SH-SY5Y (cell line): Measurements from ENCODE around the gene EPS8L2.

Experiments used
- GATA2 ChIP-seq: IDR thresholded peaks from 2 replicates; pipeline ENCODE4 v1.6.1; 2011; ENCODE audit warnings: mild to moderate bottlenecking, low read depth, low read length
- GATA3 ChIP-seq: IDR thresholded peaks from 2 replicates; pipeline ENCODE4 v1.6.1; 2011; ENCODE audit warnings: low read depth, mild to moderate bottlenecking, low read length, moderate library complexity

The EPS8L2 gene

GRCh38 chr11:704781-705645, 1.0 kb upstream of the EPS8L2 start:
- TF ChIP-seq GATA3 (no peak), GATA2 (no peak)

DNA sequence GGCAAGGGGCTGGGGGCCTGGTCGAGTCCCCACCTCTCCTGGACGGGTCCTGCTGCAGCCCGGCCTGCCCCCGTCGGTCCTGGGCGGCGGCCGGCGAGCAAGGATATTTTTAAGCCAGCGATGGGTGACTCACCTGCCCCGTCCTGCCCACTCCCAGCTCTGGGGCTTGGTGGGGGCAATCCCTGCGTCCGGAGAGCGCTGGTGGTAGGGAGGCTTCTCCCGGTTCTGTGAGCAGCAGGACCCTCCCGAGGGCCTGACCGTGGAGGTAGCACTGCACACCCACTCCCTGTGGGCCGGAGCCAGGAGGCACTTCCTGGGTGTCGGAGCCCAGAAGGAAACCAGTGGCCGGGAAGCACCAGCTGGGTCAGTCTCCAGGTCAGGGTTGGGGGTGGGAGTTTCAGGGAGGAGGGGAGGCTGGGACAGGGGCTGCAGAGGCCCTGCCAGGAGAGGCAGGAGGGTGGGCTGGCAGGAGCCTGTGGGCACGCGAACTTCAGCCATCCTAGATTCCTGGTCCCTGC, 467 bp downstream of the EPS8L2 start:
- no peak for TF ChIP-seq GATA3
- no peak for TF ChIP-seq GATA2

- TF ChIP-seq GATA3 = no peak
- no peak for TF ChIP-seq GATA2
Observed at GRCh38 chr11:706957-707816, 1.2 kb downstream of the EPS8L2 start.

DNA sequence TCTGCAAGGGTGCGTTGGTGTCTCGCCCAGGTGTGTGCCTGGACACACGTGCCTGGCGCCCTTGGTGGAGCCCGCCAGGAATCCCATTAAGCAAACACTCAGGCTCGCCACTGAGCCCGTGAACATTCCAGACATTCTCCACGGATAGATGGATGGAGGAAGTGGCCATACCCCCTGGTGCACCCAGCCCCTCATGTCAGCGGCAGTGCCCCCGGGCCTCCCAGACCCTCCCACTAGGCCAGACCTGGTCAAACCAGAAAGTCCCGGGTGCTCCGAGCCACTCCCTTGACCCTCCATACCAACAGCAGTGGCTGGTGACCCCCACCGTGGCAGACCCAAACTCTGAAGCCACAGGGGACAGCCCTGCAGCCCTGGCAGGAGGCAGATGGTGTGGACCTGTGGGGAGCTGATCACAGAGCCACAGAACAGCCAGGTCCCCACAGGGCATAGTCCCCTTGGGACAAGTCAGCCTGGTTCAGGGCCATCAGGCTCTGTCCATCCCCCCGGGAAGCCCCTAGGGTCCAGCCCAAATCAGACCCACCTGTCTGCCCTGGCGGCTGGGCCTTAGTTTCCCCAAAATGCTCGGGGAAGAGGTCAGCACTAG, 1.9 kb downstream of the EPS8L2 start:
- TF ChIP-seq GATA2 (no peak), GATA3 (no peak)

DNA sequence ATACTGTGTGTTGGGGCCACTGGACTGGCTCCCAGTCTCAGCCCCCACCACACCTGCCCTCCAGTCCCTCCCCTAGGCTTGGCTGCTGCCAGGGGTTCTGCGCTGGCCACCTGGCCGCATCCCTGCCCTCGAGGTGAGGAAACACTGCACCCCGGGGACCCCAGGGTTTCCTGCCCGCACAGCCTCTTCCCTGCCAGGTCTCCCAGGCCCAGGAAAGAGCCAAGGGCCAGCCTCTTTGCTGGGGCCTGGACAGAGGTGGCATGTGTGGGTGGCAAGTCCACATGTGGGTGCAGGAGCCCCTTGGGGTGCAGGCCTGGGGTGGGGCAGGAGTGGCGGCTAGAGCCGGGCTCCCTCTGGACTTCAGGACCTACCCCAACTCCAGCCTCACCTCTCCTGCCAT, 2.5 kb downstream of the EPS8L2 start:
- TF ChIP-seq GATA2 (no peak), GATA3 (no peak)

DNA sequence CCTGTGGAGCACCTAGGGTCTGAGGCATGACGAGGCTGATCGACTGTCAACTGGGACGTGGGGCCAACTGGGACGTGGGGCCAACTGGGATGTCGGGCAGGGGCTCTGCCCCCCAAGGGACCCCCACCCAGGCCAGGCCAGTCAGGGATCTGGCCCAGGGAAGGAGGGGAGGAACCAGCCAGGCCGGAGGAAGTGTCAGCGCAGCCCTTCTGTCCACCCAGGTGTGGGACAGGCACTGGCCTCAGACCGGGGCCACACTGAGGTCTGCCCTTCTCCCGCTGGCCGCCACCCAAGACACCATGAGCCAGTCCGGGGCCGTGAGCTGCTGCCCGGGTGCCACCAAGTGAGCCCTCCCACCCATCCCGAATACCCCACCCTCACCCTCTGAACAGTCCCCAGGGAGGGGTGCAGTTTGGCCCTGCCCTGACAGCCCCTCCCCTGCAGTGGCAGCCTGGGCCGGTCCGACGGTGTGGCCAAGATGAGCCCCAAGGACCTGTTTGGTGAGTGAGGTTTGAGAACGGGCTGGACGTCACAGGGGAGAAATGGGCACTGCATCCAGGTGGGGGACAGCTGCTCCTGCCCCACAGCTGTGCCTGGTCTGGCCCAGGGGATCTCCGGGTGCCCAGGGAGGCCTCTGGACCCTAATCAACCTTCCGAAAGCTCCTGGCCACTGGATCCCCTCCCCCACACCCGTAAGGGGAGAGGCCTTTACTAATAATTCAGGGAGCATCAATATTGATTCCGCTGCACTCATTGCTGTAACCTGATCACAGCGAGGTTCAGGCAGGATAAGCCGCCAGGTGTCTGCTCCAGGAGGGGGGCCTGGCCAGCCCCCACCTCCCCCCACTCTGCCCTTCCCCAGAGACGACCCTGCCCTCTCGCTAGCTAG, 3.3 kb downstream of the EPS8L2 start:
- no peak for TF ChIP-seq GATA2
- TF ChIP-seq GATA3 = no peak

- no peak for TF ChIP-seq GATA3
Observed at GRCh38 chr11:714436-714835, 8.4 kb downstream of the EPS8L2 start.

GRCh38 chr11:719214-720016, 13.4 kb downstream of the EPS8L2 start:
- TF ChIP-seq GATA3 = no peak
- TF ChIP-seq GATA2 = no peak

DNA sequence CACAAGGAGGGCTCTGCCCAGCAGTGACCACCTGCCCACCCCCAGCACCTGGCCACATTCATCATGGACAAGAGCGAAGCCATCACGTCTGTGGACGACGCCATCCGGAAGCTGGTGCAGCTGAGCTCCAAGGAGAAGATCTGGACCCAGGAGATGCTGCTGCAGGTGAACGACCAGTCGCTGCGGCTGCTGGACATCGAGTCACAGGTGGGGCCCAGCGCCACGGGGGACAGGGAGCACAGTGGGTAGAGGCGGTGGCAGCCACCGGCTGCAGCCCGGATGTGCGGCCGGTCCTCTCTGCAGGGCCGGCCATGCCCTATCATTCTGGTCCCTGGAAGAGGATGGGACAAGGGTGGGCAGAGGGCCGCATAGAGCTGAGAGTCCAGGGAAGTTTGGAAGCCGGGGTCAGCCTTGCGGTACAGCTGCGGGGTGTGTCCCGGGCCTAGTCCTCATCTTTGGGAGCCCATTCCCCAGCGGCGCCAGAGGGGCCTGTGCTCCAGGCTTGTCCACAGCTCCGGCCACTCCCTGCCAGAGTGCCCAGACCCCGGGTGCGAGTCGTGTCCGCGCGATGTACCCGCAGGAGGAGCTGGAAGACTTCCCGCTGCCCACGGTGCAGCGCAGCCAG, 14.1 kb downstream of the EPS8L2 start:
- TF ChIP-seq GATA3 (no peak), GATA2 (no peak)

DNA sequence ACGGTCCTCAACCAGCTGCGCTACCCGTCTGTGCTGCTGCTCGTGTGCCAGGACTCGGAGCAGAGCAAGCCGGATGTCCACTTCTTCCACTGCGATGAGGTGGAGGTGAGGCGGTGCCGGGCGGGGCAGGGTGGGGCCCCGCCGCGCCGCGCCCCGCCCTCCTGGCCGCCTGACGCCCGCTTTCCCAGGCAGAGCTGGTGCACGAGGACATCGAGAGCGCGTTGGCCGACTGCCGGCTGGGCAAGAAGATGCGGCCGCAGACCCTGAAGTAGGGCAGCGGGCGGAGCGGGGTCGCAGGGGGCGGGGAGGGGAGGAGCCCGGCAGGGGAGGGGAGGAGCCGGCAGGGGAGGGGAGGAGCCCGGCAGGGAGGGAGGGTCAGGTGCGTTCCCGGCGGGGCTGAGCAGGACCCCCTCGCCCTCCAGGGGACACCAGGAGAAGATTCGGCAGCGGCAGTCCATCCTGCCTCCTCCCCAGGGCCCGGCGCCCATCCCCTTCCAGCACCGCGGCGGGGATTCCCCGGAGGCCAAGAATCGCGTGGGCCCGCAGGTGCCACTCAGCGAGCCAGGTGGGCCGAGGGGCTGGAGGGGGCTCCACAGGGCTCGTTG, 14.7 kb downstream of the EPS8L2 start:
- TF ChIP-seq GATA3 (no peak), GATA2 (no peak)

DNA sequence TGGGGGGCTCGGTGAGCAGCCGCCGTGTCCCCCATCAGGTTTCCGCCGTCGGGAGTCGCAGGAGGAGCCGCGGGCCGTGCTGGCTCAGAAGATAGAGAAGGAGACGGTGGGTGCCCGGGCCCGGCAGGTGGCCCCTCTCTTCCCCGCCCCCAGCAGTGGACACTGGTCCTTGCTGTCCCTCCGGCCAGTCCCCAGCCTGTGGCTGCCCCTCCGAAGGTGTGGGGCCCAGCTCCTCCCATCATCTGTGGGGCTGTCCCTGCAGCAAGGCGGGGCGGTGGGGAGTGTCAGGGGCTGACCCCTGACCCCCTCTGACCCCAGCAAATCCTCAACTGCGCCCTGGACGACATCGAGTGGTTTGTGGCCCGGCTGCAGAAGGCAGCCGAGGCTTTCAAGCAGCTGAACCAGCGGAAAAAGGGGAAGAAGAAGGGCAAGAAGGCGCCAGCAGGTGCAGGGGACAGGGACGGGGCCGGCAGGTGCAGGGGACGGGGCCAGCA, 15.3 kb downstream of the EPS8L2 start:
- TF ChIP-seq GATA3 (no peak), GATA2 (no peak)
